ENCODE measurements around the gene GNB4.
A peak's percentile ranks its signal among the peaks of the same experiment; 100 is the strongest.

GNB4 gene

GRCh38 chr3:179348325-179349013, 102.8 kb downstream of the GNB4 start:
- no peak for DNase-seq

DNA sequence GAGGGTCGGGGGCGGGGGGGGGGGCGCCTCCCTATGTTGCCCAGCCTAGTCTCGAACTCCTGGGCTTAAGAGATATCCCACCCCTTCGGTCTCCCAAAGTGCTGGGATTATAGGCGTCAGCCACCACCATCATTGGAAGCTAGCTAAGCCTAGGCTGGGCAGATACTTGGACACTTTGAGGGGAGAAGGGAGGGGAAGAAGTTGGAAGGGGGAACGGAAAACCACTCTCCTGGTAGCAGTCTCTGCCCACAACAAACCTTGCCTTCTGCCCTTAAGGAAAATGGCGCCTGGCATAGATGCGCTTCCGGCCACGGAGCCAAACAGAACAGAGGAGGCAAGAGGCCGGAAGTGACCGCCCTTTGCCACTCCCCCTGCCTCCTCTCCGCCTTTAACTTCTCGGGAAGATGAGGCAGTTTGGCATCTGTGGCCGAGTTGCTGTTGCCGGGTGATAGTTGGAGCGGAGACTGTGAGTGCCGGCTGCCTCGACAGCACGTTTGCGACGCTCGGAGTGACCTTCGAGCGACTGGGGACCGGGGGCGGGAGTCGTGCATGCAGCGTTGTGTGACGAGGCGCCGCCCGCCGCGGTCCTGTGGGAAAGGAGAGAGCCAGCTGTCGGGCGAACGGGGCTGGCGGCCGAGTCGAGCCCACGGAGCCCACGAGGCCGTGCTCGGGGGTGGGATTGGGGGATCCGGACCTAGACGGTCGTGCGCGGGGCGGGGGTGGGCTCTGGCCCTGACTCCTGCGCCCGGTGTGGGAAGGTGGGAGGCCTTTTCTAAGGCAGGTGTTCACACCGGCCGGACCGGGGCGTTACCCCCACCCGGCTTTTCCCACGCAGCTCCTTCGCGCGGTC, 103.7 kb downstream of the GNB4 start, which contains the start of gene MFN1:
Gene MFN1 (plus strand): TSS at position 365 of the 850 bp plus-strand sequence. CDS start 1,143 bp downstream, outside the sequence.
- DNase-seq, result peak; percentile 97
